SU-DHL-6 (cell line): ENCODE data around the gene SCFD2.

ENCODE experiments used
- EZH2phosphoT487 ChIP-seq: fragments of 200-600 bp; sonication (generic), shearing (Covaris generic); conservative IDR thresholded peaks from 2 replicates; pipeline ENCODE4 v1.6.1; 2018; ENCODE audit warnings: mild to moderate bottlenecking, antibody characterized with exemption, low read length, moderate library complexity, mixed read lengths
- TF ChIP-seq, protein P1 (sequence below): fragments of 200-600 bp; sonication (generic); IDR thresholded peaks from one replicate; pipeline ENCODE4 v1.5.1; 2017; ENCODE audit warnings: antibody characterized with exemption, mild to moderate bottlenecking, low read length, moderate library complexity; ENCODE audit not compliant: insufficient read depth, poor library complexity, severe bottlenecking

DNA sequence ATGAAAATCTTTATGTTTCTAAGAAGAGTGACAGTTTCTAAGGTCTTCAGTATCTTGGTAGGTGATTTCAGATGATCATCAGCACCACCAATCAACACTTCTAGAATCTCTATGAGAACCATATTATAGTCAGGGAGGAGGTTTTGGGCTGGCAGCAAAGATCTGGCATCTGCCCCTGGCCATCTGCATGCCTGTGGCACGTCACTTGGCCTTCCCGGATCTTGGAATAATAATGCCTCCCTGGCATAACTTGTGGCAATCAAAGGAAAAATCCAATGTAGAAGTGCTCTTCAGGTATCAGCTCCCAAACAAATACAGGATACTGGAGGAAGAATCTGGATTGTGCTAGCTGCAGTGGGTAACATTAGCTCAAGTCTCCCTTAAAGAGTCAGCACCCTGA lies 446.4 kb downstream of the SCFD2 start:
- TF ChIP-seq, protein P1, sequence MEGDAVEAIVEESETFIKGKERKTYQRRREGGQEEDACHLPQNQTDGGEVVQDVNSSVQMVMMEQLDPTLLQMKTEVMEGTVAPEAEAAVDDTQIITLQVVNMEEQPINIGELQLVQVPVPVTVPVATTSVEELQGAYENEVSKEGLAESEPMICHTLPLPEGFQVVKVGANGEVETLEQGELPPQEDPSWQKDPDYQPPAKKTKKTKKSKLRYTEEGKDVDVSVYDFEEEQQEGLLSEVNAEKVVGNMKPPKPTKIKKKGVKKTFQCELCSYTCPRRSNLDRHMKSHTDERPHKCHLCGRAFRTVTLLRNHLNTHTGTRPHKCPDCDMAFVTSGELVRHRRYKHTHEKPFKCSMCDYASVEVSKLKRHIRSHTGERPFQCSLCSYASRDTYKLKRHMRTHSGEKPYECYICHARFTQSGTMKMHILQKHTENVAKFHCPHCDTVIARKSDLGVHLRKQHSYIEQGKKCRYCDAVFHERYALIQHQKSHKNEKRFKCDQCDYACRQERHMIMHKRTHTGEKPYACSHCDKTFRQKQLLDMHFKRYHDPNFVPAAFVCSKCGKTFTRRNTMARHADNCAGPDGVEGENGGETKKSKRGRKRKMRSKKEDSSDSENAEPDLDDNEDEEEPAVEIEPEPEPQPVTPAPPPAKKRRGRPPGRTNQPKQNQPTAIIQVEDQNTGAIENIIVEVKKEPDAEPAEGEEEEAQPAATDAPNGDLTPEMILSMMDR = no peak
- no peak for TF ChIP-seq EZH2phosphoT487
